Glutamatergic neuron (in vitro differentiated cells): ENCODE measurements around the gene LITAF. TPM values are rescaled to one million over a fixed set of nuclear protein-coding genes. Genes with fewer than 3 reads are reported as not detected.
"Not testable (repeated sequence)": the region's sequence is repeated elsewhere in the genome, so short reads cannot be mapped to it uniquely, and the experiment has no call there.

Experiments used
- DNase-seq: peaks from one replicate; pipeline ENCODE4 v3.0.0; 2022
- H3K27ac Mint-ChIP-seq: one replicate; pipeline ENCODE4 v1.8.0; 2020; ENCODE audit warnings: mild to moderate bottlenecking, mixed read lengths, inconsistent platforms; ENCODE audit not compliant: unreplicated experiment
- H3K27me3 Mint-ChIP-seq: one replicate; pipeline ENCODE4 v1.8.0; 2020; ENCODE audit warnings: mild to moderate bottlenecking, moderate library complexity, mixed read lengths, inconsistent platforms; ENCODE audit not compliant: unreplicated experiment
- H3K36me3 Mint-ChIP-seq: one replicate; pipeline ENCODE4 v1.8.0; 2020; ENCODE audit warnings: mild to moderate bottlenecking, mixed read lengths, inconsistent platforms; ENCODE audit not compliant: unreplicated experiment
- H3K4me1 Mint-ChIP-seq: one replicate; pipeline ENCODE4 v1.8.0; 2020; ENCODE audit warnings: mild to moderate bottlenecking, low read depth, mixed read lengths, inconsistent platforms; ENCODE audit not compliant: unreplicated experiment
- H3K4me3 Mint-ChIP-seq: one replicate; pipeline ENCODE4 v1.8.0; 2020; ENCODE audit warnings: mild to moderate bottlenecking, mixed read lengths, inconsistent platforms; ENCODE audit not compliant: unreplicated experiment
- H3K9me3 Mint-ChIP-seq: one replicate; pipeline ENCODE4 v1.8.0; 2020; ENCODE audit warnings: mild to moderate bottlenecking, moderate library complexity, mixed read lengths, inconsistent platforms; ENCODE audit not compliant: unreplicated experiment
- total RNA-seq: library from RNA; stranded (reverse); fragmentation: NEBNext Ultra II Directional; extraction: Animal tissue kit (Norgen Biotek cat#: 25700); gene quantifications from one replicate; pipeline ENCODE4 v1.2.1, GENCODE V29; 2021; ENCODE audit not compliant: unreplicated experiment
- TF ChIP-seq, protein P1 (sequence below): fragments of 200-600 bp; sonication (generic); IDR thresholded peaks from one replicate; pipeline ENCODE4 v1.5.0; 2021; ENCODE audit not compliant: partially characterized antibody, unreplicated experiment

LITAF gene
- total RNA-seq, 1 donor from 2014 or later, result 29.2 TPM

DNA sequence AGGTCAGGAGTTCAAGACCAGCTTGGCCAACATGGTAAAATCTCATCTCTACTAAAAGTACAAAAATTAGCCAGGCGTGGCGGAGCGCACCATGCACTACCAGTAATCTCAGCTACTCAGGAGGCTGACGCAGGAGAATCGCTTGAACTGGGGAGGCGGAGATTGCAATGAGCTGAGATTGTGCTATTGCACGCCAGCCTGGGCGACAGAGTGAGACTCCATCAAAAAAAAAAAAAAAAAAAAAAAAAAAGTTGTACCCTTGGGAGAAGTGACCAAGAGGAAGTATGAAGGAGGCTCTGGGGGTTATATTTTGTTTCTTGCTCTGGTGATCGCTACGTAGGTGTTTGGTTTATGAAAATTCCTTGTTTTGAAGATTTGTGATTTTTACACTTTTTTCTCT lies 66.3 kb downstream of the LITAF start:
- H3K36me3 Mint-ChIP-seq, result peaks cover 5% of the 10 kb centered on the region
- no peak overlapping the region for H3K27ac Mint-ChIP-seq
- peaks cover 2% of the 10 kb centered on the region for H3K9me3 Mint-ChIP-seq
- TF ChIP-seq, protein P1, sequence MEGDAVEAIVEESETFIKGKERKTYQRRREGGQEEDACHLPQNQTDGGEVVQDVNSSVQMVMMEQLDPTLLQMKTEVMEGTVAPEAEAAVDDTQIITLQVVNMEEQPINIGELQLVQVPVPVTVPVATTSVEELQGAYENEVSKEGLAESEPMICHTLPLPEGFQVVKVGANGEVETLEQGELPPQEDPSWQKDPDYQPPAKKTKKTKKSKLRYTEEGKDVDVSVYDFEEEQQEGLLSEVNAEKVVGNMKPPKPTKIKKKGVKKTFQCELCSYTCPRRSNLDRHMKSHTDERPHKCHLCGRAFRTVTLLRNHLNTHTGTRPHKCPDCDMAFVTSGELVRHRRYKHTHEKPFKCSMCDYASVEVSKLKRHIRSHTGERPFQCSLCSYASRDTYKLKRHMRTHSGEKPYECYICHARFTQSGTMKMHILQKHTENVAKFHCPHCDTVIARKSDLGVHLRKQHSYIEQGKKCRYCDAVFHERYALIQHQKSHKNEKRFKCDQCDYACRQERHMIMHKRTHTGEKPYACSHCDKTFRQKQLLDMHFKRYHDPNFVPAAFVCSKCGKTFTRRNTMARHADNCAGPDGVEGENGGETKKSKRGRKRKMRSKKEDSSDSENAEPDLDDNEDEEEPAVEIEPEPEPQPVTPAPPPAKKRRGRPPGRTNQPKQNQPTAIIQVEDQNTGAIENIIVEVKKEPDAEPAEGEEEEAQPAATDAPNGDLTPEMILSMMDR, result no peak
- H3K4me1 Mint-ChIP-seq, result peaks cover 1% of the 10 kb centered on the region
- no peak overlapping the region for H3K4me3 Mint-ChIP-seq
- peaks cover 6% of the 10 kb centered on the region for H3K27me3 Mint-ChIP-seq
- no peak for DNase-seq

DNA sequence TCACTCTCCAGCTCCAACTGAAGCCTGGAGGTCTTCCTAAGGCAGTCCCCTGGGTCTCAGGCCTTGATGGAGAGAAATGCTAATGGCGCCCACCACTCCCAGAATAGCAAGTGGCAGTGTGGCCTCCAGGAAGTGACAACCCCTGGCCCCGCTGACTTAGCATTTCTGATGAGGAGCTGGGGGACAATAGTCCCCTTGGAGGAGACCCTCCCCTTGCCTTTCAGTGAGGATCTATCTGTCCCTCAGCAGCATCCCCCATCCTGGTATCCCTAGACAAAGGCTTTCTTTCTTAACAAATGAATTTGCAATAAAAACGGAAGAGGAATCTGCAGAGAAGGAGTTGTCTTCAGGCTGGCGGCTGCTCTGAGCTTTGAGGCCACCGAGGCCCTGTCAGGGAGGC lies 68.8 kb downstream of the LITAF start:
- no peak overlapping the region for H3K4me3 Mint-ChIP-seq
- H3K27ac Mint-ChIP-seq, result no peak overlapping the region

DNA sequence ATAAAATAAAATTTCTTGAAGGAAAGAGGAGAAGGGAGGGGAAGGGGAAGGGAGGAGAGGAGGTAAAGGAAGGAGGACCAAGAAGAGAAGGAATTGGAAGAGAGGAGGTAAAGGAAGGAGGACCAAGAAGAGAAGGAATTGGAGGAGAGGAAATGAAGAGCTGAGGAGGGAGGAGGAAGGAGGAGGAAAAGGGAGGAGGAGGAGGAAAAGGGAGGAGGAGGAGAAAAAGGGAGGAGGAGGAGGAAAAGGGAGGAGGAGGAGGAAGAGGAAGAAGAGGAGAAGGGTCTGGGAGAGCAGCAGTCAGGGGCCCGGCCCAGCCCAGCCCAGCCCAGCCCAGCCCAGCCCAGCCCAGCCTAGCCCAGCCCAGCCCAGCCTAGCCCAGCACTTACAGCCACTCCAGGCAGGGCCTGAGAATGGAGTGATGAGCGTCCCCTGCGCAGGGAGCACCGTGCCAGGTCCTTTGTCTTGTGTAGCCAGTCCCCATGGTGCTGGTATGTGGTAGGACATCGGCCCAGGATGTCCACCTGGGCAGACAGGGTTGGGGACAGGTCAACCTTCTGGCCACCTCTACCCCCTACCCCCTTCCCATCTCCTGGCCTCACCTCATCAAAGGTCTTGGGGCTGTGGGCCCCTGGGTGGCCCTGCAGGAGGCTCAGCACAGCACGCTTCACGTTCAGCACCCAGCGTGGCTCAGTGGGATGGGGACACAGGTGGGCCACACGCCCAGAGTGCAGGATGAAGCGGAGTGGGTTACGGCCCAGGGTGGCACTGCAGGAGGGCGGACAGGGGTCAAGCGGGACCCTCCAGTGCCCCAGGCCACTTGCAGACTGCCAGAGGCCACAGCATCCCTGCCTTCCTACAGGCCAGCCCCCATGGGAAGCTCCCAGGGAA lies 70.9 kb downstream of the LITAF start:
- H3K4me1 Mint-ChIP-seq, result no peaks in the 10 kb centered on the region
- no peak overlapping the region for H3K4me3 Mint-ChIP-seq
- no peaks in the 10 kb centered on the region for H3K9me3 Mint-ChIP-seq
- no peak for DNase-seq
- no peak overlapping the region for H3K27ac Mint-ChIP-seq
- H3K36me3 Mint-ChIP-seq, result peaks cover 3% of the 10 kb centered on the region
- H3K27me3 Mint-ChIP-seq, result peaks cover 2% of the 10 kb centered on the region
- TF ChIP-seq, protein P1, result no peak

More for the DNA sequence above, 68.8 kb downstream of the LITAF start:
- TF ChIP-seq, protein P1, result no peak
- no peak for DNase-seq
- no peaks in the 10 kb centered on the region for H3K9me3 Mint-ChIP-seq
- peaks cover 5% of the 10 kb centered on the region for H3K36me3 Mint-ChIP-seq
- H3K27me3 Mint-ChIP-seq, result peaks cover 2% of the 10 kb centered on the region
- no peaks in the 10 kb centered on the region for H3K4me1 Mint-ChIP-seq

DNA sequence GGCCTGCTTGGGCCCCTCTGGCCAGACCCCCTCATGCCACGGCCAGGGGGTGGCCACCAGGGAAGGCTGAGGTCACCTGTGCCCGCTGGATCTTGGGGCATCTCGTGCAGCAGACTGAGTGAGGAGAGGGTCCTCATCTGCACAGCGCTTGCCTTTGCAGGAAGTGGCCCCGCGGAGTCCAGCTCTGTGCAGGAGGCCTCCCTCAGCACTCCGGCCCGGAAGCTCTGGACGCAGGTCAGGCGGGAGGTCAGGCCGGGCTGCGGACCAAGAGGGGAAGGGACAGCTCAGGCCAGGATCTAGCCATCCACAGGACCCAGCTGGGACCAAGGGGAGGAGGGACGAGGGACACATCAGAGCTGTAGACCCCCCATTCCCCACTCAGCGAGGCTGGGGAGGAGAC lies 72.4 kb downstream of the LITAF start:
- Mint-ChIP-seq H3K4me1 (no peaks in the 10 kb centered on the region), H3K4me3 (no peak overlapping the region)

DNA sequence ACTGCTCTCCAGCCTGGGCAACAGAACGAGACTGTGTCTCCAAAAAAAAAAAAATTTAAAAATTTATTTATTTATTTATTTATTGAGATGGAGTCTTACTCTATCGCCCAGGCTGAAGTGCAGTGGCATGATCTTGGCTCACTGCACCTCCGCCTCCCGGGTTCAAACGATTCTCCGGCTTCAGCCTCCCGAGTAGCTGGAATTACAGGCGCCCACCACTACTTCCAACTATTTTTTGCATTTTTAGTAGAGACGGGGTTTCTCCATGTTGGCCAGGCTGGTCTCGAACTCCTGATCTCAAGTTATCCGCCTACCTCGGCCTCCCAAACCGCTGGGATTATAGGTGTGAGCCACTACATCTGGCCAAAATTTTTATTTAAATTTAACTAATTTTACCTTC lies 73.4 kb downstream of the LITAF start:
- not testable (repeated sequence) for H3K27ac Mint-ChIP-seq, H3K4me1 Mint-ChIP-seq, H3K27me3 Mint-ChIP-seq, H3K9me3 Mint-ChIP-seq, H3K4me3 Mint-ChIP-seq, H3K36me3 Mint-ChIP-seq, DNase-seq

More for the DNA sequence above, 72.4 kb downstream of the LITAF start:
- Mint-ChIP-seq H3K27ac (no peak overlapping the region), H3K9me3 (no peaks in the 10 kb centered on the region), H3K27me3 (peaks cover 4% of the 10 kb centered on the region), H3K36me3 (peaks cover 6% of the 10 kb centered on the region)
- TF ChIP-seq, protein P1, result no peak
- DNase-seq, result no peak
